Lower leg skin (tissue), 3 donors: Measurements from ENCODE around the gene ERGIC1.

ENCODE experiments used
- CTCF ChIP-seq, 3 donors: fragments of 450-650 bp; IDR thresholded peaks; one replicate each; pipeline ENCODE4 v1.5.1; 2016; ENCODE audit warnings: antibody characterized with exemption in 3 of 3, mild to moderate bottlenecking in 3 of 3, moderate library complexity in 2 of 3
- POLR2A ChIP-seq, 2 donors: fragments of 450-650 bp; IDR thresholded peaks; one replicate each; pipeline ENCODE4 v1.6.1; 2016 to 2017; ENCODE audit warnings: antibody characterized with exemption in 2 of 2, mild to moderate bottlenecking in 1 of 2, moderate library complexity in 1 of 2

GRCh38 chr5:172921906-172922305 is 87.9 kb downstream of the ERGIC1 start:
- TF ChIP-seq CTCF (IDR thresholded peaks at IDR 0.05) (no peak), POLR2A (IDR thresholded peaks at IDR 0.05) (no peak)
